Thymus (tissue), 11 donors: Measurements from ENCODE around the gene SYCN. TPM values are rescaled to one million over a fixed set of nuclear protein-coding genes. Genes with fewer than 3 reads are reported as not detected.

ENCODE experiments used
- DNase-seq, 9 donors: peaks; one replicate each; pipeline ENCODE4 v3.0.0-alpha.2; 2013; ENCODE audit warnings: low spot score in 9 of 9, low read depth in 6 of 9, missing footprints in 1 of 9
- H3K27ac ChIP-seq, 2 donors: one replicate each; pipeline ENCODE4 v1.5.1; 2013; ENCODE audit warnings: control low read depth in 1 of 2, low read depth in 1 of 2, low read length in 1 of 2, mild to moderate bottlenecking in 1 of 2, moderate library complexity in 1 of 2
- H3K27me3 ChIP-seq, 2 donors: one replicate each; pipeline ENCODE4 v1.5.1; 2013; ENCODE audit warnings: low read length in 1 of 2; ENCODE audit not compliant: control insufficient read depth in 2 of 2, insufficient read depth in 1 of 2
- H3K36me3 ChIP-seq, 2 donors: one replicate each; pipeline ENCODE4 v1.5.1; 2013; ENCODE audit warnings: low read length in 1 of 2, mild to moderate bottlenecking in 1 of 2, moderate library complexity in 1 of 2; ENCODE audit not compliant: control insufficient read depth in 2 of 2, insufficient read depth in 2 of 2
- H3K4me1 ChIP-seq, 2 donors: one replicate each; pipeline ENCODE4 v1.5.1; 2013; ENCODE audit warnings: low read length in 2 of 2; ENCODE audit not compliant: control insufficient read depth in 2 of 2, insufficient read depth in 2 of 2
- H3K4me3 ChIP-seq, 2 donors: one replicate each; pipeline ENCODE4 v1.5.1; 2013; ENCODE audit warnings: low read length in 2 of 2, control low read depth in 1 of 2, mild to moderate bottlenecking in 1 of 2
- H3K9me3 ChIP-seq, 2 donors: one replicate each; pipeline ENCODE4 v1.5.1; 2013; ENCODE audit warnings: low read length in 1 of 2, mild to moderate bottlenecking in 1 of 2; ENCODE audit not compliant: control insufficient read depth in 2 of 2, insufficient read depth in 1 of 2
- WGBS: extraction: QIAGEN DNeasy Blood & Tissue Kit; methylation state at CpG from one replicate; pipeline ENCODE4 v1.1.7; 2013; 5-methylcytosine and 5-hydroxymethylcytosine counted together
- polyA plus RNA-seq: library from polyadenylated mRNA; stranded (reverse); fragments of 200-250 nt; gene quantifications from one replicate; pipeline ENCODE4 v1.2.3, GENCODE V29; 2013
- total RNA-seq: library from RNA; stranded (reverse); fragments of 120-200 nt; gene quantifications from one replicate; pipeline ENCODE4 v1.2.4, GENCODE V29; 2013
- donor health status: healthy.

The SYCN gene
- total and polyA plus RNA-seq, 2 donors, result not detected

GRCh38 chr19:39212375-39212742, 8.3 kb upstream of the SYCN start:
- peak in 6 of 9 donors; percentile 1 to 53 (median 12) for DNase-seq
- H3K27me3 ChIP-seq, result peaks cover 0 to 11% of the 10 kb centered on the region in 2 donors
- WGBS, result 40% methylated on average over 8 of the region's 8 CpGs
- H3K36me3 ChIP-seq, result no peaks in the 10 kb centered on the region
- no peaks in the 10 kb centered on the region for H3K9me3 ChIP-seq
- no peak overlapping the region for H3K4me3 ChIP-seq
- H3K4me1 ChIP-seq, result no peaks in the 10 kb centered on the region
- no peak overlapping the region for H3K27ac ChIP-seq

GRCh38 chr19:39211731-39212374, 7.8 kb upstream of the SYCN start:
- DNase-seq, result no peak
- Histone ChIP-seq H3K4me3 (no peak overlapping the region), H3K9me3 (no peaks in the 10 kb centered on the region), H3K4me1 (no peaks in the 10 kb centered on the region), H3K36me3 (no peaks in the 10 kb centered on the region), H3K27ac (no peak overlapping the region), H3K27me3 (peaks cover 0 to 14% of the 10 kb centered on the region in 2 donors)
- WGBS, result 91% methylated on average over 13 of the region's 13 CpGs

GRCh38 chr19:39209196-39209595, 5.1 kb upstream of the SYCN start:
- H3K27ac ChIP-seq, result no peak overlapping the region
- H3K9me3 ChIP-seq, result no peaks in the 10 kb centered on the region
- H3K4me1 ChIP-seq, result no peaks in the 10 kb centered on the region
- peaks cover 6 to 34% of the 10 kb centered on the region in 2 donors for H3K27me3 ChIP-seq
- H3K36me3 ChIP-seq, result no peaks in the 10 kb centered on the region
- 89% methylated on average over 7 of the region's 7 CpGs for WGBS
- no peak overlapping the region for H3K4me3 ChIP-seq
- DNase-seq, result no peak

GRCh38 chr19:39208175-39208795, 4.2 kb upstream of the SYCN start:
- Histone ChIP-seq H3K9me3 (no peaks in the 10 kb centered on the region), H3K27ac (no peak overlapping the region), H3K4me1 (no peaks in the 10 kb centered on the region), H3K4me3 (no peak overlapping the region), H3K36me3 (no peaks in the 10 kb centered on the region), H3K27me3 (peaks cover 15 to 43% of the 10 kb centered on the region in 2 donors)
- DNase-seq, result no peak
- 84% methylated on average over 9 of the region's 9 CpGs for WGBS

- H3K4me1 ChIP-seq, result no peaks in the 10 kb centered on the region
- no peak overlapping the region for H3K27ac ChIP-seq
- no peaks in the 10 kb centered on the region for H3K36me3 ChIP-seq
- no peak for DNase-seq
- 87% methylated on average over 6 of the region's 6 CpGs for WGBS
- peaks cover 23 to 51% of the 10 kb centered on the region in 2 donors for H3K27me3 ChIP-seq
- H3K9me3 ChIP-seq, result no peaks in the 10 kb centered on the region
- no peak overlapping the region for H3K4me3 ChIP-seq
These were observed 3.3 kb upstream of the SYCN start for GRCh38 chr19:39207293-39207836.

- Histone ChIP-seq H3K4me3 (no peak overlapping the region), H3K9me3 (no peaks in the 10 kb centered on the region), H3K27me3 (peaks cover 23 to 57% of the 10 kb centered on the region in 2 donors), H3K36me3 (no peaks in the 10 kb centered on the region), H3K27ac (no peak overlapping the region), H3K4me1 (no peaks in the 10 kb centered on the region)
- WGBS, result 91% methylated on average over 6 of the region's 6 CpGs
- no peak for DNase-seq
These were observed 2.1 kb upstream of the SYCN start for GRCh38 chr19:39206122-39206521.

GRCh38 chr19:39205449-39205764, 1.3 kb upstream of the SYCN start:
- Histone ChIP-seq H3K27ac (no peak overlapping the region), H3K36me3 (no peaks in the 10 kb centered on the region), H3K4me1 (no peaks in the 10 kb centered on the region), H3K27me3 (peaks cover 23 to 63% of the 10 kb centered on the region in 2 donors), H3K9me3 (no peaks in the 10 kb centered on the region), H3K4me3 (no peak overlapping the region)
- DNase-seq, result no peak
- WGBS, result 86% methylated on average over 3 of the region's 3 CpGs

GRCh38 chr19:39202998-39203355, 1.1 kb downstream of the SYCN start:
- Histone ChIP-seq H3K27me3 (peaks cover 33 to 84% of the 10 kb centered on the region in 2 donors), H3K4me1 (no peaks in the 10 kb centered on the region), H3K36me3 (no peaks in the 10 kb centered on the region), H3K9me3 (no peaks in the 10 kb centered on the region), H3K27ac (no peak overlapping the region), H3K4me3 (no peak overlapping the region)
- WGBS, result 96% methylated on average over 1 of the region's 1 CpG
- DNase-seq, result no peak

GRCh38 chr19:39200803-39201115, 3.3 kb downstream of the SYCN start:
- DNase-seq, result no peak
- peaks cover 0 to 5% of the 10 kb centered on the region in 2 donors for H3K4me1 ChIP-seq
- H3K27me3 ChIP-seq, result peaks cover 48 to 97% of the 10 kb centered on the region in 2 donors
- no peak overlapping the region for H3K27ac ChIP-seq
- no peaks in the 10 kb centered on the region for H3K36me3 ChIP-seq
- no peak overlapping the region for H3K4me3 ChIP-seq
- WGBS, result 88% methylated on average over 3 of the region's 3 CpGs
- H3K9me3 ChIP-seq, result no peaks in the 10 kb centered on the region
